A673 (cell line): ENCODE results near the gene CIAPIN1. TPM values are rescaled to one million over a fixed set of nuclear protein-coding genes. Genes with fewer than 3 reads are reported as not detected.

ENCODE experiments used
- BruUV-seq: library from RNA; stranded (reverse); fragments of 400-500 nt; replicated peaks from 2 replicates; lab custom pipeline; 2021; lab: Mats Ljungman, UMichigan
- CTCF ChIA-PET: fragments of 300-600 bp; sonication (Branson Sonifier 250); formaldehyde crosslinking; loops from one replicate; lab custom pipeline; 2022; ENCODE audit warnings: antibody characterized with exemption; lab: Charles Lee
- POLR2A ChIA-PET: fragments of 300-600 bp; sonication (Branson Sonifier 250); formaldehyde crosslinking; loops from one replicate; lab custom pipeline; 2022; ENCODE audit warnings: antibody characterized with exemption; ENCODE audit not compliant: low non-redundant PET; lab: Charles Lee
- DNase-seq: peaks from one replicate; pipeline ENCODE4 v3.0.0-alpha.2; 2015; ENCODE audit warnings: low spot score
- H3K27ac ChIP-seq: fragments of 200-600 bp; sonication (generic); 2 replicates; pipeline ENCODE4 v1.5.1; 2016; ENCODE audit warnings: mixed run types, low read depth, mild to moderate bottlenecking, mixed read lengths, antibody characterized with exemption, low read length; ENCODE audit not compliant: poor library complexity, severe bottlenecking
- H3K27me3 ChIP-seq: fragments of 200-600 bp; sonication (generic); replicated peaks from 2 replicates; pipeline ENCODE4 v1.6.1; 2017; ENCODE audit warnings: mixed run types, low read depth, mild to moderate bottlenecking, mixed read lengths, antibody characterized with exemption, low read length; ENCODE audit not compliant: insufficient read depth, poor library complexity
- H3K36me3 ChIP-seq: fragments of 200-600 bp; sonication (generic); 2 replicates; pipeline ENCODE4 v1.6.1; 2016; ENCODE audit warnings: mixed run types, mild to moderate bottlenecking, mixed read lengths, antibody characterized with exemption, low read length; ENCODE audit not compliant: insufficient read depth, poor library complexity, severe bottlenecking
- H3K4me1 ChIP-seq: fragments of 200-600 bp; sonication (generic); 2 replicates; pipeline ENCODE4 v1.6.1; 2017; ENCODE audit warnings: mixed run types, mild to moderate bottlenecking, mixed read lengths, antibody characterized with exemption, low read length; ENCODE audit not compliant: insufficient read depth, poor library complexity, severe bottlenecking
- H3K4me3 ChIP-seq: fragments of 200-600 bp; sonication (generic); 2 replicates; pipeline ENCODE4 v1.5.1; 2016; ENCODE audit warnings: low read depth, mixed run types, mild to moderate bottlenecking, mixed read lengths, low read length; ENCODE audit not compliant: poor library complexity, severe bottlenecking
- H3K9me3 ChIP-seq: fragments of 200-600 bp; sonication (generic); 2 replicates; pipeline ENCODE4 v1.6.1; 2016; ENCODE audit warnings: mixed run types, low read depth, mild to moderate bottlenecking, mixed read lengths, antibody characterized with exemption, low read length; ENCODE audit not compliant: poor library complexity, severe bottlenecking
- EZH2 ChIP-seq: fragments of 200-600 bp; sonication (generic); IDR thresholded peaks from 2 replicates; pipeline ENCODE4 v1.6.1; 2017; ENCODE audit warnings: borderline replicate concordance, low read depth, mild to moderate bottlenecking, mixed read lengths, antibody characterized with exemption, low read length; ENCODE audit not compliant: poor library complexity, severe bottlenecking
- intact Hi-C: fragments of 100-400 bp; cut with micrococcal nuclease; formaldehyde crosslinking; loops from one replicate; pipeline ENCODE4 v1.10.0; 2022; ENCODE audit not compliant: unreplicated experiment
- total RNA-seq: library from RNA; stranded (reverse); gene quantifications from 2 replicates; pipeline ENCODE4 v1.2.3, GENCODE V29; 2021
- TF ChIP-seq, protein P1 (sequence below): fragments of 300-800, 200-600 bp; sonication (generic); conservative IDR thresholded peaks from 2 replicates; pipeline ENCODE4 v1.5.1; 2017; ENCODE audit warnings: low read depth, mild to moderate bottlenecking, antibody characterized with exemption, low read length, moderate library complexity, mixed read lengths

The CIAPIN1 gene
- total RNA-seq, 1 experiment from 2014 or later: 95.1 TPM

DNA sequence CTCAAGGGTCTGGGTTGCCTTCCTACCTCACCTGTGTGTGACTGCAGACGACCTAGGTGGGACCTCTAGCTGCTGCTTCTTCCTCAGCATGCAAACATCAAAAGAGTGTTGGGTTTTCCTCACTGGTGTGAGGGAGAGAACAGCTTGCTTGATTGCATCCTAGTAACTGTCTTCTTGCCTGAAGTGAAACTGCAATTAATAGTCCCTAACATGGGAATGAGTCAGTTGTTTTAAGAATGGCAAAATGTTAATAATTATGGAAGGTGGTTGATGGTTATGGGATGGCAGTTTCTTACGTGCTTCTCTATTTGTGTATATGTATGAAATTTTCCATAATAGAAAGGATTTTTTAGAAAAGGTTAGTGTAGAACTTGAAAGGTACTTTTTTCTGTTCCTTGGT is 21.2 kb upstream of the CIAPIN1 start:
- TF ChIP-seq, protein P1, sequence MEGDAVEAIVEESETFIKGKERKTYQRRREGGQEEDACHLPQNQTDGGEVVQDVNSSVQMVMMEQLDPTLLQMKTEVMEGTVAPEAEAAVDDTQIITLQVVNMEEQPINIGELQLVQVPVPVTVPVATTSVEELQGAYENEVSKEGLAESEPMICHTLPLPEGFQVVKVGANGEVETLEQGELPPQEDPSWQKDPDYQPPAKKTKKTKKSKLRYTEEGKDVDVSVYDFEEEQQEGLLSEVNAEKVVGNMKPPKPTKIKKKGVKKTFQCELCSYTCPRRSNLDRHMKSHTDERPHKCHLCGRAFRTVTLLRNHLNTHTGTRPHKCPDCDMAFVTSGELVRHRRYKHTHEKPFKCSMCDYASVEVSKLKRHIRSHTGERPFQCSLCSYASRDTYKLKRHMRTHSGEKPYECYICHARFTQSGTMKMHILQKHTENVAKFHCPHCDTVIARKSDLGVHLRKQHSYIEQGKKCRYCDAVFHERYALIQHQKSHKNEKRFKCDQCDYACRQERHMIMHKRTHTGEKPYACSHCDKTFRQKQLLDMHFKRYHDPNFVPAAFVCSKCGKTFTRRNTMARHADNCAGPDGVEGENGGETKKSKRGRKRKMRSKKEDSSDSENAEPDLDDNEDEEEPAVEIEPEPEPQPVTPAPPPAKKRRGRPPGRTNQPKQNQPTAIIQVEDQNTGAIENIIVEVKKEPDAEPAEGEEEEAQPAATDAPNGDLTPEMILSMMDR: no peak
- no peak for TF ChIP-seq EZH2
- ChIA-PET CTCF (interaction anchor here (0.6 kb wide), 1 partner anchor 20 kb away, joined by 5 read pairs; no protein-coding TSS in a partner anchor), POLR2A (no interaction called here)
- Histone ChIP-seq H3K4me3 (no peak overlapping the region), H3K27me3 (no peaks in the 10 kb centered on the region), H3K4me1 (peaks cover 19% of the 10 kb centered on the region), H3K36me3 (peaks cover 86% of the 10 kb centered on the region), H3K27ac (no peak overlapping the region), H3K9me3 (no peaks in the 10 kb centered on the region)
- intact Hi-C loops: no loop called here
- DNase-seq: no peak
- no TSS peak for BruUV-seq

DNA sequence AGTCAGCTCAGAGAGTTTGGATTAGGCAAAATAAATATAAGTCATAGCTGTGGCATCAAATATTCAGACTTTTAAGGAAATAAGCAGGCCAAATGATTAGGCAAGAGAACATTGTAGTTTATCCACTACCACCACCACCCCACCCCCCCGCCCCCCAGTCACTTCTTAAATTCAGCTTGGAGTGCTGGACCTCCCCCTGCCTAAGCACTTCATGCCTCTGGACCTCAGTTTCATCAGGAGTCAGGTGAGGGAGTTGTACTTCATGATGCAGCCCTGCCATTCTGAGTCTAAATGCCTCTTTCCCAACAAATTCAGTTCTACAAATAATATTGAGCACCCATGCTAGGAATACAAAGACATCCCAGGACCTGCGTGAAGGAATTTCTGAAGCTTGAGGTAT is 17.3 kb upstream of the CIAPIN1 start:
- TF ChIP-seq, protein P1: no peak
- no peak for TF ChIP-seq EZH2
- DNase-seq: no peak
- no peaks in the 10 kb centered on the region for H3K9me3 ChIP-seq
- peaks cover 67% of the 10 kb centered on the region for H3K36me3 ChIP-seq
- H3K27me3 ChIP-seq: no peaks in the 10 kb centered on the region
- ChIA-PET POLR2A (no interaction called here), CTCF (no interaction called here)
- H3K4me1 ChIP-seq: no peaks in the 10 kb centered on the region
- intact Hi-C loops: no loop called here
- H3K27ac ChIP-seq: no peak overlapping the region
- no TSS peak for BruUV-seq
- H3K4me3 ChIP-seq: no peak overlapping the region

DNA sequence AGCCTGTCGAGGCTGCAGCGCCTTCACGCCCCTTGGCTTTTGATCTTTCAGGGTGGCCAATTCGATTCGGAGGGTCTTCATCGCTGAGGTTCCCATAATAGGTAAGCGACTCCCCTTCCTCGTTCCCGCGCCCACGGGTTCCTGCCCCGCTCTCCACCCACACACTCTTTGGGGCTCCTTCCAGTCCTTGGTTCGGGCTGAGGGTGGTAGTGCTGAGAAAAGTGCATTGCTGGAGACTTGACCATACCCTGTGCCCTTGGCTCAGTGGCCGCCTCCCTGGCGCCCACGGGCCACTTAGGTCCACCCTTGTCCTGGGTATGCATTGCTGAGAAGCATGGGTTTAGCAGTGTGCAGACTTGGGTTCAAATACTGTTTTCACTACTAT is 15.8 kb upstream of the CIAPIN1 start:
- TF ChIP-seq EZH2: no peak
- TF ChIP-seq, protein P1: no peak
- H3K27ac ChIP-seq: peak overlapping the region; percentile 73
- peak overlapping the region; percentile 93 for H3K4me3 ChIP-seq
- H3K4me1 ChIP-seq: no peaks in the 10 kb centered on the region
- intact Hi-C loops: loop anchor here (2.0 kb wide), 1 partner anchor 56 kb away; no protein-coding TSS in a partner anchor
- H3K9me3 ChIP-seq: no peaks in the 10 kb centered on the region
- H3K36me3 ChIP-seq: peaks cover 61% of the 10 kb centered on the region
- POLR2A ChIA-PET: no interaction called here
- DNase-seq: no peak
- CTCF ChIA-PET: interaction anchor here (0.6 to 1.2 kb wide), 4 partner anchors 10 to 74 kb away, joined by 3 to 5 read pairs (median 4); no protein-coding TSS in a partner anchor
- BruUV-seq: no TSS peak
- no peaks in the 10 kb centered on the region for H3K27me3 ChIP-seq
